Liver (tissue), 3 donors: ENCODE results near the gene FNBP1.

Source experiments
- FOXA1 ChIP-seq: IDR thresholded peaks from 2 replicates; pipeline ENCODE4 v1.6.1; 2016; ENCODE audit warnings: antibody characterized with exemption
- GABPA ChIP-seq, 2 donors: IDR thresholded peaks in 1 of 2; conservative IDR thresholded peaks in 1 of 2; 2 replicates each; pipeline ENCODE4 v1.6.1; 2016; ENCODE audit warnings: antibody characterized with exemption in 2 of 2, mild to moderate bottlenecking in 1 of 2, moderate library complexity in 1 of 2
- JUND ChIP-seq, 2 donors: IDR thresholded peaks; 2 replicates each; pipeline ENCODE4 v1.6.1; 2016; ENCODE audit warnings: antibody characterized with exemption in 2 of 2
- RAD21 ChIP-seq, 2 donors: IDR thresholded peaks; 2 replicates each; pipeline ENCODE4 v1.6.1; 2016; ENCODE audit warnings: antibody characterized with exemption in 2 of 2, mild to moderate bottlenecking in 2 of 2
- RXRA ChIP-seq, 2 donors: IDR thresholded peaks; 2 replicates each; pipeline ENCODE4 v1.6.1; 2017 to 2018; ENCODE audit warnings: antibody characterized with exemption in 2 of 2, mild to moderate bottlenecking in 1 of 2
- TAF1 ChIP-seq: conservative IDR thresholded peaks from 2 replicates; pipeline ENCODE4 v1.6.1; 2016; ENCODE audit warnings: antibody characterized with exemption, mild to moderate bottlenecking
- YY1 ChIP-seq: IDR thresholded peaks from 2 replicates; pipeline ENCODE4 v1.6.1; 2016; ENCODE audit warnings: antibody characterized with exemption, mild to moderate bottlenecking
- TF ChIP-seq, protein P1 (sequence below): fragments of 150-350 bp; IDR thresholded peaks from 2 replicates; pipeline ENCODE4 v1.5.1; 2017; ENCODE audit warnings: improper control_type of control experiment, low read depth, low read length; ENCODE audit not compliant: missing input control
- TF ChIP-seq, protein P2 (sequence below): IDR thresholded peaks from 2 replicates; pipeline ENCODE4 v1.6.1; 2016; ENCODE audit warnings: antibody characterized with exemption
- TF ChIP-seq, protein P3 (sequence below): IDR thresholded peaks from 2 replicates; pipeline ENCODE4 v1.6.1; 2016; ENCODE audit warnings: antibody characterized with exemption, mild to moderate bottlenecking
- TF ChIP-seq, protein P4 (sequence below): IDR thresholded peaks from 2 replicates; pipeline ENCODE4 v1.6.1; 2016; ENCODE audit warnings: antibody characterized with exemption
- TF ChIP-seq, protein P5 (sequence below): IDR thresholded peaks from 2 replicates; pipeline ENCODE4 v1.6.1; 2016; ENCODE audit warnings: antibody characterized with exemption
- donor health status: healthy.
- donor health status: healthy.

DNA sequence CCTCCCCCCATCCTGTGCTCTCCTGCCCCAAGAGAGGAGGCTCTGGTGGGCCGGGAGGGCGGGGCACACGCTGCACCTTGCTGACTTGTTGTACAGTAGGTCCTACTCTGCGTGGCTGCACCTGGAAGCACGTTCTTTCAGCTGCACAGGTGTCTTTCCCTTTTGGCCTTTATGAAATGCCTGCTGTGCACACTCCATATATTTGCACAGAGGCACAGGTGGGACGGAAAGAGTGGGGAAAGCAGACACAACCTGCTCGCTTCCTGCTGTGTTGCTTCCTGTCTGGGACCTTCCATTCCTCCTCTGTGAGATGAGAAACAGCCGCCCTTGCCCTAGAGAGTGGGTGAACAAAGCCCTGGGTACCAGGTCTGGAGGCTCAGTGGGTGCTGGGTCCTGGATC is 203.0 kb downstream of the FNBP1 start:
- TF ChIP-seq RAD21 (IDR thresholded peaks at IDR 0.05) (no peak), YY1 (no peak), RXRA (IDR thresholded peaks at IDR 0.05) (no peak), TAF1 (no peak), JUND (IDR thresholded peaks at IDR 0.05) (no peak), GABPA (IDR thresholded peaks at IDR 0.05 in 1 of 2, conservative IDR thresholded peaks at IDR 0.05 in 1 of 2) (no peak), FOXA1 (no peak)
- TF ChIP-seq, protein P1, sequence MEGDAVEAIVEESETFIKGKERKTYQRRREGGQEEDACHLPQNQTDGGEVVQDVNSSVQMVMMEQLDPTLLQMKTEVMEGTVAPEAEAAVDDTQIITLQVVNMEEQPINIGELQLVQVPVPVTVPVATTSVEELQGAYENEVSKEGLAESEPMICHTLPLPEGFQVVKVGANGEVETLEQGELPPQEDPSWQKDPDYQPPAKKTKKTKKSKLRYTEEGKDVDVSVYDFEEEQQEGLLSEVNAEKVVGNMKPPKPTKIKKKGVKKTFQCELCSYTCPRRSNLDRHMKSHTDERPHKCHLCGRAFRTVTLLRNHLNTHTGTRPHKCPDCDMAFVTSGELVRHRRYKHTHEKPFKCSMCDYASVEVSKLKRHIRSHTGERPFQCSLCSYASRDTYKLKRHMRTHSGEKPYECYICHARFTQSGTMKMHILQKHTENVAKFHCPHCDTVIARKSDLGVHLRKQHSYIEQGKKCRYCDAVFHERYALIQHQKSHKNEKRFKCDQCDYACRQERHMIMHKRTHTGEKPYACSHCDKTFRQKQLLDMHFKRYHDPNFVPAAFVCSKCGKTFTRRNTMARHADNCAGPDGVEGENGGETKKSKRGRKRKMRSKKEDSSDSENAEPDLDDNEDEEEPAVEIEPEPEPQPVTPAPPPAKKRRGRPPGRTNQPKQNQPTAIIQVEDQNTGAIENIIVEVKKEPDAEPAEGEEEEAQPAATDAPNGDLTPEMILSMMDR, result no peak
- TF ChIP-seq, protein P2, sequence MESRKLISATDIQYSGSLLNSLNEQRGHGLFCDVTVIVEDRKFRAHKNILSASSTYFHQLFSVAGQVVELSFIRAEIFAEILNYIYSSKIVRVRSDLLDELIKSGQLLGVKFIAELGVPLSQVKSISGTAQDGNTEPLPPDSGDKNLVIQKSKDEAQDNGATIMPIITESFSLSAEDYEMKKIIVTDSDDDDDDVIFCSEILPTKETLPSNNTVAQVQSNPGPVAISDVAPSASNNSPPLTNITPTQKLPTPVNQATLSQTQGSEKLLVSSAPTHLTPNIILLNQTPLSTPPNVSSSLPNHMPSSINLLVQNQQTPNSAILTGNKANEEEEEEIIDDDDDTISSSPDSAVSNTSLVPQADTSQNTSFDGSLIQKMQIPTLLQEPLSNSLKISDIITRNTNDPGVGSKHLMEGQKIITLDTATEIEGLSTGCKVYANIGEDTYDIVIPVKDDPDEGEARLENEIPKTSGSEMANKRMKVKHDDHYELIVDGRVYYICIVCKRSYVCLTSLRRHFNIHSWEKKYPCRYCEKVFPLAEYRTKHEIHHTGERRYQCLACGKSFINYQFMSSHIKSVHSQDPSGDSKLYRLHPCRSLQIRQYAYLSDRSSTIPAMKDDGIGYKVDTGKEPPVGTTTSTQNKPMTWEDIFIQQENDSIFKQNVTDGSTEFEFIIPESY, result no peak
- TF ChIP-seq, protein P3, sequence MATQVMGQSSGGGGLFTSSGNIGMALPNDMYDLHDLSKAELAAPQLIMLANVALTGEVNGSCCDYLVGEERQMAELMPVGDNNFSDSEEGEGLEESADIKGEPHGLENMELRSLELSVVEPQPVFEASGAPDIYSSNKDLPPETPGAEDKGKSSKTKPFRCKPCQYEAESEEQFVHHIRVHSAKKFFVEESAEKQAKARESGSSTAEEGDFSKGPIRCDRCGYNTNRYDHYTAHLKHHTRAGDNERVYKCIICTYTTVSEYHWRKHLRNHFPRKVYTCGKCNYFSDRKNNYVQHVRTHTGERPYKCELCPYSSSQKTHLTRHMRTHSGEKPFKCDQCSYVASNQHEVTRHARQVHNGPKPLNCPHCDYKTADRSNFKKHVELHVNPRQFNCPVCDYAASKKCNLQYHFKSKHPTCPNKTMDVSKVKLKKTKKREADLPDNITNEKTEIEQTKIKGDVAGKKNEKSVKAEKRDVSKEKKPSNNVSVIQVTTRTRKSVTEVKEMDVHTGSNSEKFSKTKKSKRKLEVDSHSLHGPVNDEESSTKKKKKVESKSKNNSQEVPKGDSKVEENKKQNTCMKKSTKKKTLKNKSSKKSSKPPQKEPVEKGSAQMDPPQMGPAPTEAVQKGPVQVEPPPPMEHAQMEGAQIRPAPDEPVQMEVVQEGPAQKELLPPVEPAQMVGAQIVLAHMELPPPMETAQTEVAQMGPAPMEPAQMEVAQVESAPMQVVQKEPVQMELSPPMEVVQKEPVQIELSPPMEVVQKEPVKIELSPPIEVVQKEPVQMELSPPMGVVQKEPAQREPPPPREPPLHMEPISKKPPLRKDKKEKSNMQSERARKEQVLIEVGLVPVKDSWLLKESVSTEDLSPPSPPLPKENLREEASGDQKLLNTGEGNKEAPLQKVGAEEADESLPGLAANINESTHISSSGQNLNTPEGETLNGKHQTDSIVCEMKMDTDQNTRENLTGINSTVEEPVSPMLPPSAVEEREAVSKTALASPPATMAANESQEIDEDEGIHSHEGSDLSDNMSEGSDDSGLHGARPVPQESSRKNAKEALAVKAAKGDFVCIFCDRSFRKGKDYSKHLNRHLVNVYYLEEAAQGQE, result no peak
- TF ChIP-seq, protein P4, sequence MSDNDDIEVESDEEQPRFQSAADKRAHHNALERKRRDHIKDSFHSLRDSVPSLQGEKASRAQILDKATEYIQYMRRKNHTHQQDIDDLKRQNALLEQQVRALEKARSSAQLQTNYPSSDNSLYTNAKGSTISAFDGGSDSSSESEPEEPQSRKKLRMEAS, result no peak
- TF ChIP-seq, protein P5, sequence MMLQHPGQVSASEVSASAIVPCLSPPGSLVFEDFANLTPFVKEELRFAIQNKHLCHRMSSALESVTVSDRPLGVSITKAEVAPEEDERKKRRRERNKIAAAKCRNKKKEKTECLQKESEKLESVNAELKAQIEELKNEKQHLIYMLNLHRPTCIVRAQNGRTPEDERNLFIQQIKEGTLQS, result no peak
